ENCODE data around the gene CDC25B.

CDC25B gene

DNA sequence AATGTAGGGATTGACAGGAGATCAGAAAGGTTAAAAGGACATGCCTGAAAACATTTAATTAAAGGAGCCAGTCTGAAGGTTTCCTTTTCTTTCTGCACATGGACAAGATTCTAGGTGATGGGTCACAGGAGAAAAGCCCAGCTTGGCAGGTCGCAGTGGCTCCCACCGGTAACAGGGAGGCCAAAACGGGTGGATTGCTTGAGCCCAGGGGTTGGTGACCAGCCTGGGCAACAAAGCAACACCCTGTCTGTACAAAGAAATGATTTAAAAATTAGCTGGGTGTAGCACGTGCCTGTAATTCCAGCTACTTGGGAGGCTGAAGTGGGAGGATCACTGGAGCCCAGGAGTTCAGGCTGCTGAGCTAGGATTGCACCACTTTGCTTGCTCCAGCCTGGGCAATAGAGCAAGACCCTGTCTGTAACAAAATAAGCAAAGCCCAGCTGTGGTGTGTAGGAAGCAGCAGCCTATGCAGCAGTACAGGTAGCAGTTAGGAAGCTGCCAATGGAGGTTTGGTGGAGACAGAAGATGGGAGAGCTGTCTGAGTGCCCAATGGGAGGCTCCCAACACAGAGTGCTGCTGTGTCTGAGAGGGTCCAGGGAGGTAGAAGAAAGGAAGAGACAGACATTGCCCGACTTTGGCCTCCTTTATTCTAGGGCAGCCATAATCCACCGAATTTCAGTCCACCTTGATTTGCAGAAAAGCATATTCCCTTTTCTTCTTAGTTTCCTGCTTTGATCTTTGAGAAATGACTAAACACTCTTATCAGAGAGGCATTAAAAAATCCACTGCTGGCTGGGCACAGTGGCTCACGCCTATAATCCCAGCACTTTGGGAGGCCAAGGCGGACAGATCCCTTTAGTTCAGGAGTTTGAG, 17.1 kb downstream of the CDC25B start:
- no peak for TF ChIP-seq ZSCAN23 (tag by site-specific recombination; IDR thresholded peaks at IDR 0.05)
- TF ChIP-seq ZNF266 (tag by site-specific recombination; IDR thresholded peaks at IDR 0.05; ENCODE audit: low read depth): no peak
- TF ChIP-seq OSR2 (tag by site-specific recombination; IDR thresholded peaks at IDR 0.05): peak; percentile 61
- TF ChIP-seq ZNF121 (tag by site-specific recombination; IDR thresholded peaks at IDR 0.05): peak; percentile 95
- TF ChIP-seq ZNF747 (tag by site-specific recombination; IDR thresholded peaks at IDR 0.05): no peak
- TF ChIP-seq ZNF394 (tag by site-specific recombination; IDR thresholded peaks at IDR 0.05; ENCODE audit: borderline replicate concordance): no peak
- no peak for TF ChIP-seq ZFP37 (tag by site-specific recombination; IDR thresholded peaks at IDR 0.05)
- 0 out of 2 replicates have a peak, but pooled peaks have one; percentile 12 for TF ChIP-seq KLF1 (tag by site-specific recombination; IDR thresholded peaks at IDR 0.05)
- TF ChIP-seq, protein P1, sequence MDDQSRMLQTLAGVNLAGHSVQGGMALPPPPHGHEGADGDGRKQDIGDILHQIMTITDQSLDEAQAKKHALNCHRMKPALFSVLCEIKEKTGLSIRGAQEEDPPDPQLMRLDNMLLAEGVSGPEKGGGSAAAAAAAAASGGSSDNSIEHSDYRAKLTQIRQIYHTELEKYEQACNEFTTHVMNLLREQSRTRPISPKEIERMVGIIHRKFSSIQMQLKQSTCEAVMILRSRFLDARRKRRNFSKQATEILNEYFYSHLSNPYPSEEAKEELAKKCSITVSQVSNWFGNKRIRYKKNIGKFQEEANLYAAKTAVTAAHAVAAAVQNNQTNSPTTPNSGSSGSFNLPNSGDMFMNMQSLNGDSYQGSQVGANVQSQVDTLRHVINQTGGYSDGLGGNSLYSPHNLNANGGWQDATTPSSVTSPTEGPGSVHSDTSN (CRISPR knock-in tag; IDR thresholded peaks at IDR 0.05): no peak
- no peak for TF ChIP-seq BCL11B (tag by site-specific recombination; IDR thresholded peaks at IDR 0.05; ENCODE audit: low read depth)
- no peak for TF ChIP-seq KLF8 (tag by site-specific recombination; IDR thresholded peaks at IDR 0.05)
- TF ChIP-seq PRDM10 (tag by site-specific recombination; IDR thresholded peaks at IDR 0.05): peak; percentile 72
- POLR2A ChIA-PET: interaction anchor here (0.5 to 4.2 kb wide), 8 partner anchors 10 to 84 kb away, joined by 3 to 26 read pairs (median 4); partner anchors contain the start of genes ADISSP, CDC25B and CENPB
- H3K9me3 ChIP-seq (ENCODE audit: control insufficient read depth, insufficient read depth, low read depth, low read length): no peaks in the 10 kb centered on the region
- H3K4me1 ChIP-seq (ENCODE audit: control insufficient read depth, insufficient read depth, low read length): peaks cover 20% of the 10 kb centered on the region
- no peaks in the 10 kb centered on the region for H3K36me3 ChIP-seq (ENCODE audit: control insufficient read depth in 2 of 2, insufficient read depth in 1 of 2, low read length in 2 of 2)
- CTCF ChIA-PET: interaction anchor here (0.6 to 2.6 kb wide), 9 partner anchors 11 to 258 kb away, joined by 3 to 6 read pairs (median 3); partner anchors contain the start of gene CDC25B
- H3K4me3 ChIP-seq (ENCODE audit: low read depth, low read length): no peak overlapping the region
- H3K27ac ChIP-seq (ENCODE audit: extremely low read depth, low read depth, low read length): no peak overlapping the region

DNA sequence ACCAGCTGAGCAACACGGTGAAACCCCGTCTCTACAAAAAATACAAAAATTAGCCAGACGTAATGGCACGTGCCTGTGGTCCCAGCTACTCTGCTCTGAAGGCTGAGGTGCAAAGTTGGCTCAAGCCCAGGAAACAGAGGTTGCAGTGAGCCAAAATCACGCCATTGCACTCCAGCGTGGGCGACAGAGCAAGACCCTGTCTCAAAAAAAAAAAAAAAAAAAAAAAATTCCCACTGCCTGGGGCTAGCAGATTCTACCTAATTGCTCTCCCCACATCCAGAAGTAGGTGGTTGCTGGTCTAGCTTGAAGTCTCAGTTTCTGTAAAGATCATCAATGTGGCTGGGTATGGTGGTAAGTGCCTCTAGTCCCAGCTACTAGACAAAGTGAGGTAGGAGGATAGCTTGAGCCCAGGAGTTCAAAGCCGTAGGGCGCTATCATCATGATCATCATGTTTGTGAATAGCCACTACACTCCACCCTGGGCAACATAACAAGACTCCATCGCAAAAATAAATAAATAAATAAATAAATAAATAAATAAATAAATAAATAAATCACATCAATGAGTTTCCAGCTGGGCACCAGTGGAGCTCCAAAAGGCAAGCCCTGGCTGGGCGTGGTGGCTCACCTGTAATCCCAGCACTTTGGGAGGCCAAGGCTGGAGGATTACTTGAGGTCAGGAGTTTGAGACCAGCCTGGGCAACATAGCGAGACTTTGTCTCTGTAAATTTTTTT, 17.9 kb downstream of the CDC25B start:
- no peak overlapping the region for H3K27ac ChIP-seq (ENCODE audit: extremely low read depth, low read depth, low read length)
- H3K9me3 ChIP-seq (ENCODE audit: control insufficient read depth, insufficient read depth, low read depth, low read length): no peaks in the 10 kb centered on the region
- H3K4me3 ChIP-seq (ENCODE audit: low read depth, low read length): no peak overlapping the region
- ChIA-PET POLR2A (interaction anchor here (0.5 to 4.2 kb wide), 9 partner anchors 9 to 359 kb away, joined by 3 to 26 read pairs (median 4); partner anchors contain the start of genes CDC25B and CENPB), CTCF (interaction anchor here (0.6 to 2.6 kb wide), 10 partner anchors 10 to 257 kb away, joined by 3 to 6 read pairs (median 3); partner anchors contain the start of genes ADISSP and CDC25B)
- no peaks in the 10 kb centered on the region for H3K36me3 ChIP-seq (ENCODE audit: control insufficient read depth in 2 of 2, insufficient read depth in 1 of 2, low read length in 2 of 2)
- H3K4me1 ChIP-seq (ENCODE audit: control insufficient read depth, insufficient read depth, low read length): peaks cover 17% of the 10 kb centered on the region
- TF ChIP-seq GLI2 (tag by site-specific recombination; IDR thresholded peaks at IDR 0.05; ENCODE audit: borderline replicate concordance, low read depth): peak; percentile 69; the same call in 1 of the 2 replicates
- 0 out of 2 replicates have a peak, but pooled peaks have one; percentile 53 for TF ChIP-seq ZNF501 (tag by site-specific recombination; IDR thresholded peaks at IDR 0.05)
- no peak for TF ChIP-seq ZNF221 (tag by site-specific recombination; IDR thresholded peaks at IDR 0.05; ENCODE audit: borderline replicate concordance)
- no peak for TF ChIP-seq KLF8 (tag by site-specific recombination; IDR thresholded peaks at IDR 0.05)
- TF ChIP-seq ZBTB1 (tag by site-specific recombination; IDR thresholded peaks at IDR 0.05): no peak
- TF ChIP-seq, protein P2, sequence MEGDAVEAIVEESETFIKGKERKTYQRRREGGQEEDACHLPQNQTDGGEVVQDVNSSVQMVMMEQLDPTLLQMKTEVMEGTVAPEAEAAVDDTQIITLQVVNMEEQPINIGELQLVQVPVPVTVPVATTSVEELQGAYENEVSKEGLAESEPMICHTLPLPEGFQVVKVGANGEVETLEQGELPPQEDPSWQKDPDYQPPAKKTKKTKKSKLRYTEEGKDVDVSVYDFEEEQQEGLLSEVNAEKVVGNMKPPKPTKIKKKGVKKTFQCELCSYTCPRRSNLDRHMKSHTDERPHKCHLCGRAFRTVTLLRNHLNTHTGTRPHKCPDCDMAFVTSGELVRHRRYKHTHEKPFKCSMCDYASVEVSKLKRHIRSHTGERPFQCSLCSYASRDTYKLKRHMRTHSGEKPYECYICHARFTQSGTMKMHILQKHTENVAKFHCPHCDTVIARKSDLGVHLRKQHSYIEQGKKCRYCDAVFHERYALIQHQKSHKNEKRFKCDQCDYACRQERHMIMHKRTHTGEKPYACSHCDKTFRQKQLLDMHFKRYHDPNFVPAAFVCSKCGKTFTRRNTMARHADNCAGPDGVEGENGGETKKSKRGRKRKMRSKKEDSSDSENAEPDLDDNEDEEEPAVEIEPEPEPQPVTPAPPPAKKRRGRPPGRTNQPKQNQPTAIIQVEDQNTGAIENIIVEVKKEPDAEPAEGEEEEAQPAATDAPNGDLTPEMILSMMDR (tag by site-specific recombination; IDR thresholded peaks at IDR 0.05): no peak
- no peak for TF ChIP-seq ZNF549 (tag by site-specific recombination; IDR thresholded peaks at IDR 0.05)
- TF ChIP-seq ZNF629 (tag by site-specific recombination; IDR thresholded peaks at IDR 0.05): peak; percentile 64
- TF ChIP-seq PATZ1 (tag by site-specific recombination; IDR thresholded peaks at IDR 0.05): no peak
- TF ChIP-seq ZNF621 (tag by site-specific recombination; IDR thresholded peaks at IDR 0.05): no peak
- no peak for TF ChIP-seq ZFP41 (tag by site-specific recombination; IDR thresholded peaks at IDR 0.05; ENCODE audit: borderline replicate concordance)
- peak; percentile 94 for TF ChIP-seq ZNF433 (tag by site-specific recombination; IDR thresholded peaks at IDR 0.05; ENCODE audit: low read depth)

Measured in HEK293 (cell line).